K562 (cell line): ENCODE measurements around the gene PEX11B. TPM values are rescaled to one million over a fixed set of nuclear protein-coding genes. Genes with fewer than 3 reads are reported as not detected.
A peak's percentile ranks its signal among the peaks of the same experiment; 100 is the strongest.

ENCODE experiments used
- ARID2 ChIP-seq: fragments of 450-650 bp; IDR thresholded peaks from 2 replicates; pipeline ENCODE4 v1.6.1; 2017; ENCODE audit warnings: antibody characterized with exemption, mild to moderate bottlenecking
- ATF7 ChIP-seq: fragments of 450-650 bp; IDR thresholded peaks from 2 replicates; pipeline ENCODE4 v1.7.1; 2014; ENCODE audit warnings: mild to moderate bottlenecking, moderate library complexity
- CGGBP1 ChIP-seq: fragments of 250-450 bp; sonication (Bioruptor Pico); IDR thresholded peaks from 2 replicates; pipeline ENCODE4 v1.9.0; 2021; ENCODE audit warnings: mild to moderate bottlenecking
- FOXA3 ChIP-seq, 2 experiments: fragments of 450-650 bp in 1 of 2; sonication (generic) in 1 of 2; formaldehyde crosslinking; IDR thresholded peaks in 1 of 2; conservative IDR thresholded peaks in 1 of 2; 2 replicates each; pipeline versions ENCODE4 v1.4.0 to v1.8.0; 2020 to 2022; ENCODE audit warnings: mild to moderate bottlenecking in 2 of 2, missing genetic modification reagents in 1 of 2
- JUN ChIP-seq, 2 experiments: sonication (generic) in 1 of 2; formaldehyde crosslinking in 1 of 2; IDR thresholded peaks; 2 replicates each; pipeline versions ENCODE4 v1.6.1 to v1.8.0; 2012 to 2022; ENCODE audit warnings: borderline replicate concordance in 2 of 2, mild to moderate bottlenecking in 2 of 2, improper control_type of control experiment in 1 of 2, low read depth in 1 of 2, low read length in 1 of 2, missing genetic modification reagents in 1 of 2
- MAZ ChIP-seq, 2 experiments: fragments of 450-650 bp in 1 of 2; sonication (generic) in 1 of 2; formaldehyde crosslinking; IDR thresholded peaks in 1 of 2; conservative IDR thresholded peaks in 1 of 2; 2 replicates each; pipeline versions ENCODE4 v1.4.0 to v1.5.0; 2020; ENCODE audit warnings: mild to moderate bottlenecking in 1 of 2, missing genetic modification reagents in 1 of 2
- MCM3 ChIP-seq: fragments of 450-650 bp; IDR thresholded peaks from 2 replicates; pipeline ENCODE4 v1.6.1; 2016
- NBN ChIP-seq: fragments of 450-650 bp; IDR thresholded peaks from 2 replicates; pipeline ENCODE4 v1.6.1; 2016; ENCODE audit warnings: low read depth, mild to moderate bottlenecking
- NRF1 ChIP-seq, 2 experiments: fragments of 450-650 bp; IDR thresholded peaks in 1 of 2; conservative IDR thresholded peaks in 1 of 2; 2 replicates each; pipeline ENCODE4 v1.6.1; 2014; ENCODE audit warnings: mild to moderate bottlenecking in 2 of 2
- REST ChIP-seq, 2 experiments: fragments of 450-650 bp; formaldehyde crosslinking in 1 of 2; IDR thresholded peaks; 2 replicates each; pipeline versions ENCODE4 v1.4.0 to v1.6.1; 2014 to 2020; ENCODE audit warnings: mild to moderate bottlenecking in 2 of 2, borderline replicate concordance in 1 of 2, low read depth in 1 of 2
- SPI1 ChIP-seq: IDR thresholded peaks from 2 replicates; pipeline ENCODE4 v1.6.1; 2011; ENCODE audit warnings: low read depth, low read length, control low read depth, borderline replicate concordance
- TAL1 ChIP-seq: fragments of 450-650 bp; IDR thresholded peaks from 2 replicates; pipeline ENCODE4 v1.6.1; 2016; ENCODE audit warnings: mild to moderate bottlenecking
- TARDBP ChIP-seq: fragments of 450-650 bp; IDR thresholded peaks from 2 replicates; pipeline ENCODE4 v1.6.1; 2016
- TCF15 ChIP-seq: fragments of 250-450 bp; sonication (Bioruptor Pico); IDR thresholded peaks from 2 replicates; pipeline ENCODE4 v1.8.0; 2022; ENCODE audit warnings: moderate library complexity, mild to moderate bottlenecking, inconsistent platforms
- ZNF212 ChIP-seq: fragments of 450-650 bp; formaldehyde crosslinking; IDR thresholded peaks from 2 replicates; pipeline ENCODE4 v1.4.0; 2020; ENCODE audit warnings: mild to moderate bottlenecking
- polyA plus RNA-seq, 8 experiments: library from polyadenylated mRNA; depleted of rRNA in 4 of 8; stranded (reverse) in 5 of 8; unstranded in 3 of 8; fragments of >200 nt; fragmentation: Nextera tagmentation in 2 of 8; fragmentation: Illumina TruSeq in 1 of 8; extraction: Ambion mirVana in 2 of 8; extraction: Trizol in 1 of 8; gene quantifications; 2 replicates each; pipeline versions ENCODE4 v1.2.1 to v1.2.3, GENCODE V29; 2011 to 2014; ENCODE audit warnings: inconsistent platforms in 1 of 8, missing spikeins in 1 of 8
- total RNA-seq, 7 experiments: library from RNA; depleted of rRNA in 6 of 7; stranded (reverse); fragments of >200 nt in 6 of 7; fragmentation: Illumina TruSeq in 2 of 7; extraction: Trizol in 2 of 7; gene quantifications; 2 replicates each; pipeline versions ENCODE4 v1.2.1 to v1.2.3, GENCODE V29; 2011 to 2021; ENCODE audit warnings: low replicate concordance in 1 of 7
- TF ChIP-seq, protein P1 (sequence below): fragments of 450-650 bp; IDR thresholded peaks from 2 replicates; pipeline ENCODE4 v1.6.1; 2016; ENCODE audit warnings: antibody characterized with exemption

The PEX11B gene
- total and polyA plus RNA-seq, 9 of the 15 experiments (the other 6 are each of a cell fraction or from before 2014, with no cell fraction given): 13.2 to 60.0 (median 21.7) TPM

DNA sequence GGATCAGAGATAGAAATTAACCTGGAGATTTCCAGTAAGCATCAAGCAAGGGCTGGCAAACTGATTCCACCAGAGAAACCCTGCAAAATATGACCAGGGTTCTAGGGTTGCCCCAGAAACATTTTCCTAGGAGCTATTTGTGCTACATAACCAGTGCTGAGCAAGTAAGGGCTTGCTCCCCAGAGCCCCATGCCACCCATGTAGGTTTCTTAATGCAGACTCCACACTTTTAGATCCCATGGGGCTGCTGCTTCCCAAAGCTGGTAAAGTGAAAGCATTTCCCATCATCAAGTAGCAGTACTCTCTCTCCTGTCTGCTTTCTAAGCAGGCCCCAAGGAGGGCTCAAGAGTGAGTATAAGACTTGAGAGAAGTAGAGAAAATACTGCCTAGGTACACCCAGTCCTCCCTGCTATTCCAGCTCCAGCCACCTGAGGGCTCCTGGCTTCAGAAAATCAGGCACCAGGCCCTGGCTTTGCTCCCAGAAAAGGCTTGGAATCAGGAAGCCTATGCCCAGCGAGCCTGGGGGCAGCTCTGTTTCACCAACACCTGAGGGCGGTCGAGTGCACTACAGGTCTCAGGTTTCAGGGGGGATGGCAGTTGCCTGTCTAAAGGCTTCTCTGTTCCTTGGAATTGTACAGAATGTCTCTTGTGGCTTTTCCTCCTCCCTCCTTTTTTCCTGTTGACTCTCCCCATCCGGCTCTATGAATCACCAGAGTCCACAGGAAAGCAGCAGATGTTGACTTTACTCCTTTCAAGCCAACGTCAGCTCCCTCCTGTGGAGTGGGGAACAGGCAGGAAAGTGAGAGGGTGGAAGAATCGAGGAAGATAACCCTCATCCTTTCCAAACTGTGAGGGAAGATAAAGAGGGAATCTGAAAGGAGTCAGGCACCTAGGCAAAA, 26.7 kb downstream of the PEX11B start (continued):
- TF ChIP-seq REST (IDR thresholded peaks at IDR 0.05; ENCODE audit: borderline replicate concordance): peak; percentile 91
- no peak for TF ChIP-seq REST (CRISPR knock-in tag; IDR thresholded peaks at IDR 0.05; ENCODE audit: low read depth)
- peak; percentile 53; the same call in 1 of the 2 replicates for TF ChIP-seq TARDBP
- peak; percentile 77 to 86 for TF ChIP-seq FOXA3 (CRISPR knock-in tag; conservative IDR thresholded peaks at IDR 0.05 in 1 of 2, IDR thresholded peaks at IDR 0.05 in 1 of 2)
- TF ChIP-seq ATF7: peak; percentile 38; the same call in 1 of the 2 replicates
- peak; percentile 41; the same call in 1 of the 2 replicates for TF ChIP-seq SPI1
- no peak for TF ChIP-seq NRF1 (conservative IDR thresholded peaks at IDR 0.05 in 1 of 2, IDR thresholded peaks at IDR 0.05 in 1 of 2)
- TF ChIP-seq CGGBP1 (CRISPR knock-in tag): no peak
- TF ChIP-seq TCF15: no peak
- no peak for TF ChIP-seq TAL1
- TF ChIP-seq MAZ (CRISPR knock-in tag; conservative IDR thresholded peaks at IDR 0.05 in 1 of 2, IDR thresholded peaks at IDR 0.05 in 1 of 2): peak in 1 of 2 experiments; percentile 81; a peak in 2 of 4 replicates
- TF ChIP-seq JUN (IDR thresholded peaks at IDR 0.05; ENCODE audit: borderline replicate concordance, low read depth, low read length): peak; percentile 24; the same call in 1 of the 2 replicates
- TF ChIP-seq JUN (CRISPR knock-in tag; IDR thresholded peaks at IDR 0.05; ENCODE audit: borderline replicate concordance): no peak
- TF ChIP-seq ARID2: no peak; the same call in 1 of the 2 replicates
- TF ChIP-seq ZNF212 (CRISPR knock-in tag): no peak
- no peak for TF ChIP-seq NBN
- no peak for TF ChIP-seq MCM3
- TF ChIP-seq, protein P1, sequence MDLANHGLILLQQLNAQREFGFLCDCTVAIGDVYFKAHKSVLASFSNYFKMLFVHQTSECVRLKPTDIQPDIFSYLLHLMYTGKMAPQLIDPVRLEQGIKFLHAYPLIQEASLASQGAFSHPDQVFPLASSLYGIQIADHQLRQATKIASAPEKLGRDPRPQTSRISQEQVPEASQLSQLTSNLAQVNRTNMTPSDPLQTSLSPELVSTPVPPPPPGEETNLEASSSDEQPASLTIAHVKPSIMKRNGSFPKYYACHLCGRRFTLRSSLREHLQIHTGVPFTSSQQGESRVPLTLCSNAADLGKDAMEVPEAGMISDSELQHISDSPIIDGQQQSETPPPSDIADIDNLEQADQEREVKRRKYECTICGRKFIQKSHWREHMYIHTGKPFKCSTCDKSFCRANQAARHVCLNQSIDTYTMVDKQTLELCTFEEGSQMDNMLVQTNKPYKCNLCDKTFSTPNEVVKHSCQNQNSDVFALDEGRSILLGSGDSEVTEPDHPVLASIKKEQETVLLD: peak; percentile 38; the same call in 1 of the 2 replicates
